GM21717 (cell line): ENCODE results near the gene RRP12.
"Not testable (repeated sequence)": the region's sequence is repeated elsewhere in the genome, so short reads cannot be mapped to it uniquely, and the experiment has no call there.

Experiments used
- ATAC-seq: cut with Tn5 transposase; IDR thresholded peaks from one replicate; pipeline ENCODE4 v1.9.1; 2021; ENCODE audit warnings: mild to moderate bottlenecking, moderate library complexity; ENCODE audit not compliant: unreplicated experiment

Gene RRP12

GRCh38 chr10:97371696-97372095 is 29.4 kb downstream of the RRP12 start:
- no peak for ATAC-seq

- no peak for ATAC-seq
These were observed 34.0 kb downstream of the RRP12 start for GRCh38 chr10:97367126-97367649.

- ATAC-seq: no peak
These were observed 34.6 kb downstream of the RRP12 start for GRCh38 chr10:97366572-97366971.

- ATAC-seq: no peak
These were observed 35.3 kb downstream of the RRP12 start for GRCh38 chr10:97365761-97366351.

GRCh38 chr10:97363071-97363470 is 38.1 kb downstream of the RRP12 start:
- no peak for ATAC-seq

- ATAC-seq: no peak
These were observed 38.7 kb downstream of the RRP12 start for GRCh38 chr10:97362310-97363033.

- no peak for ATAC-seq
These were observed 39.6 kb downstream of the RRP12 start for GRCh38 chr10:97361537-97361901.

GRCh38 chr10:97360705-97361536 is 40.2 kb downstream of the RRP12 start:
- no peak for ATAC-seq

- ATAC-seq: no peak
These were observed 42.4 kb downstream of the RRP12 start for GRCh38 chr10:97358781-97359180.

GRCh38 chr10:97358349-97358748 is 42.8 kb downstream of the RRP12 start:
- no peak for ATAC-seq

GRCh38 chr10:97356918-97357317 is 44.2 kb downstream of the RRP12 start:
- no peak for ATAC-seq

GRCh38 chr10:97356318-97356914 is 44.7 kb downstream of the RRP12 start:
- no peak for ATAC-seq

- ATAC-seq: no peak
These were observed 45.6 kb downstream of the RRP12 start for GRCh38 chr10:97355571-97355975.

GRCh38 chr10:97353945-97354344 is 47.2 kb downstream of the RRP12 start:
- no peak for ATAC-seq

GRCh38 chr10:97349752-97350513 is 51.2 kb downstream of the RRP12 start:
- no peak for ATAC-seq

- ATAC-seq: no peak
These were observed 53.8 kb downstream of the RRP12 start for GRCh38 chr10:97347317-97347716.

GRCh38 chr10:97343664-97344063 is 57.5 kb downstream of the RRP12 start:
- not testable (repeated sequence) for ATAC-seq

- ATAC-seq: no peak
These were observed 59.7 kb downstream of the RRP12 start for GRCh38 chr10:97341416-97341815.

GRCh38 chr10:97338041-97338440 is 63.1 kb downstream of the RRP12 start:
- ATAC-seq: no peak
